Astrocyte of the spinal cord (primary cell): ENCODE results near the gene SLC27A1.

Experiments
- DNase-seq: peaks from one replicate; pipeline ENCODE4 v3.0.0; 2011; ENCODE audit warnings: low read depth, low spot score
- H3K4me3 ChIP-seq: 2 replicates; pipeline ENCODE4 v1.5.1; 2011; ENCODE audit warnings: low read depth, mild to moderate bottlenecking, low read length, moderate library complexity
- in situ Hi-C: cut with HindIII; loops from 2 replicates; pipeline ENCODE4 v1.10.0; 2017; ENCODE audit warnings: low sequenced_read_pairs
- TF ChIP-seq, protein P1 (sequence below): IDR thresholded peaks from 2 replicates; pipeline ENCODE4 v1.5.1; 2012; ENCODE audit warnings: low read depth, mild to moderate bottlenecking, low read length, inconsistent platforms

The SLC27A1 gene

DNA sequence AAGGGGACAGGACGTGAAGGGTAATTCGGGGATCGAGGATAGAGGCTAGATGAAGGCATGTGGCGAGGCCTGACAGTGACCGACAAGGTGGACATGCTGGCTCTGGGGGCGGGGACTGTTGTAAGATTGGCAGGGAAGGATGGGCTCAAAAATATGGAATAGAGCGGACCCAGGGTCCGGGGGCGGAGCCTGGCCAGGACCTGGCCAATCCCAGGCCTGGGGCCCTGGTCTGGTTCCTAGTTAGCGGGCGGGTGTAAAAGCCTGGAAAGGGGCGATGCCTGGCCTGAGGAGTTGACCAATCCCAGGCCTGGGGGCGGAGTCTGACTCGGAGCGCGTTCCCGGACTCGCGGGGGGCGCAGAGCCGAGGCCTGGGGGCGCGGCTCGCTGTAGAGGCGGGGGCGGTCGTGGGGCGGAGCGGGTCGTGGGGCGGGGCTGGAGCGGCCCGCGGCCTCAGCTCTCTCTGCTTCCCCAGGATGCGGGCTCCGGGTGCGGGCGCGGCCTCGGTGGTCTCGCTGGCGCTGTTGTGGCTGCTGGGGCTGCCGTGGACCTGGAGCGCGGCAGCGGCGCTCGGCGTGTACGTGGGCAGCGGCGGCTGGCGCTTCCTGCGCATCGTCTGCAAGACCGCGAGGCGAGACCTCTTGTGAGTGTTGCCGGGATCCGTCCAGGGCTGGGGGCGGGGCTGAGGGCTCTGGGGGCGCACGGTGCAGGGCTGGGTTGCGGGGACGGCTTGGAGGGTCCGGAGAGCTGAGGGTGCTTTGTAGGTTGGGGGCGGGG is at the start of gene SLC27A1:
SLC27A1 (plus strand) TSS at position 457 of the 774 bp plus-strand sequence; CDS start at position 474, 17 bp downstream.
- DNase-seq, result peak; percentile 100
- peak within 1 kb of the TSS; percentile 66 for H3K4me3 ChIP-seq
- TF ChIP-seq, protein P1, sequence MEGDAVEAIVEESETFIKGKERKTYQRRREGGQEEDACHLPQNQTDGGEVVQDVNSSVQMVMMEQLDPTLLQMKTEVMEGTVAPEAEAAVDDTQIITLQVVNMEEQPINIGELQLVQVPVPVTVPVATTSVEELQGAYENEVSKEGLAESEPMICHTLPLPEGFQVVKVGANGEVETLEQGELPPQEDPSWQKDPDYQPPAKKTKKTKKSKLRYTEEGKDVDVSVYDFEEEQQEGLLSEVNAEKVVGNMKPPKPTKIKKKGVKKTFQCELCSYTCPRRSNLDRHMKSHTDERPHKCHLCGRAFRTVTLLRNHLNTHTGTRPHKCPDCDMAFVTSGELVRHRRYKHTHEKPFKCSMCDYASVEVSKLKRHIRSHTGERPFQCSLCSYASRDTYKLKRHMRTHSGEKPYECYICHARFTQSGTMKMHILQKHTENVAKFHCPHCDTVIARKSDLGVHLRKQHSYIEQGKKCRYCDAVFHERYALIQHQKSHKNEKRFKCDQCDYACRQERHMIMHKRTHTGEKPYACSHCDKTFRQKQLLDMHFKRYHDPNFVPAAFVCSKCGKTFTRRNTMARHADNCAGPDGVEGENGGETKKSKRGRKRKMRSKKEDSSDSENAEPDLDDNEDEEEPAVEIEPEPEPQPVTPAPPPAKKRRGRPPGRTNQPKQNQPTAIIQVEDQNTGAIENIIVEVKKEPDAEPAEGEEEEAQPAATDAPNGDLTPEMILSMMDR, result no peak
- in situ Hi-C loops, result no loop called here

DNA sequence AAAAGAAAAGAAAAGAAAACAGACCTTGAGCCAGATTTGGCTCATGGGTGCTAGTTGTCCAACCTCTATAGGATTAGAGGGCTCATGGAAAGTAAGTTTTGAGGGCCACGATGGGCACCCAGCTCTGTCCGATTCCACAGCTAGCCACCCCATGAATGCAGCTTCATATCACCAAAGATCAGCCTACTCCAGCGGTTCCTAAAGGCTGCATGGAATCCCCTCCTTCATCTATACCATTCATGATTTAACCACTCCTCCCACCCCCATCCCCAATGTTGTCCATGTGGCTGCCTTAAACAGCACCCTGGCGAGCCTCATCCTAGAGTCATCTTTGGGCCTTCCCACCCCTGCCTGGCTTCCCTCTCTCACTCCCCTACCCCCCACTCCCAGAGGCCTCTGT is 48.4 kb upstream of the SLC27A1 start:
- DNase-seq, result no peak
- H3K4me3 ChIP-seq, result no peak overlapping the region
- TF ChIP-seq, protein P1, result no peak
- in situ Hi-C loops, result no loop called here

DNA sequence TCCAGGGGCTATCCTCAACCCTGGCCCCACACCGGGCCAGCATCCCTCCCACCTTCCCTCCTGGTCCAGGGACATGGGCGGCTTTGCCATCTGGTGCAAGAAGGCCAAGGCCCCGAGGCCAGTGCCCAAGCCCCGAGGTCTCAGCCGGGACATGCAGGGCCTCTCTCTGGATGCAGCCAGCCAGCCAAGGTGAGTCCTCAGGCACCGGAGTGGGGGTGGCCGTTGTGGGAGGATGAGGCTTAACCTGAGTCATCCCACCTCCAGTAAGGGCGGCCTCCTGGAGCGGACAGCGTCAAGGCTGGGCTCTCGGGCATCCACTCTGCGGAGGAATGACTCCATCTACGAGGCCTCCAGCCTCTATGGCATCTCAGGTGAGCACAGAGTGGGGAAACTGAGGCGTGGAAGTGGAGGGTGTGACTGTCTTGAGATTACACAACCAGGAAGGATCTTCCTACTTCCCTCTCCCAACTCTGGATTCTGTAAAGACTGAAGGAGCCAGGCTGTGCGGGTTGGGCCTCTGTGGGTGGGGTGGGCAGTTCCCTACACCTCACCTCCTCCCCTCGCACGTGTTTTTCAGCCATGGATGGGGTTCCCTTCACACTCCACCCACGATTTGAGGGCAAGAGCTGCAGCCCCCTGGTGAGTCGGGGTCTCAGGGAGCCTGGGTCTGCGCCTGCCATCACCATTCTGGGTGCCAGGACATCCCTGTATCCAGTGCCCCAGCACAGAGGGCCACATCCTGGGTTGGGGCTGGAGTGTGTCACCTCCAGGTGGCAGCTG is 46.7 kb upstream of the SLC27A1 start:
- TF ChIP-seq, protein P1, result no peak
- no peak overlapping the region for H3K4me3 ChIP-seq
- DNase-seq, result no peak
- in situ Hi-C loops, result no loop called here

DNA sequence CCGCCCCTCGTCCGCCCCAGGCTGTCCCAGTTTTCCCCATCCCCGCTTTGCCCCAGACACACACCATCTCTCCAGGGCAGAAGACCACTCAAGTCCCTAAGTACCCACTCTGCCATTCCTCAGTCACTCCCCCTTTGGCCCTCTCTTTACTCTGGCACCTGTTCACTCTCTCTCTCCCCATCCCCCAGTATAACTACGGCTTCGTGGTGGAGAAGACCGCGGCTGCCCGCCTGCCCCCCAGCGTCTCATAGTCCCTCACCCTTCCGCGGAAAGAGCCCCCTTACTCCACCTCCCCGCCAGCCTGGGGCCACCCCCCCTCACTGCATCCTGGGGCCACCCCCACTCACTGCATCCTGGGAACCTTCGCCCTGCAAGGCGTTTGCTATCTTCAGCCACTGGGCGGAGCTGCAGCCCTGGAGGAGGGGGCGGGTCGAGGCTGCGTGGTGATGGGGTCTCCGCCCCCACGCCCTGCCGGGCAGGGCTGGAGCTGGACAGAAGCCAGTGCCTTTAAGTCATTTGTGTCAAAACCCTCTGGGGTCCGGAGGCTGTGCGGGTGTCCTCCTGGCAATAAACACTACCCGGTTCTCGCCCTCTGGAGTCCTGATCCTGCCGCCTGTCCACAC is 45.5 kb upstream of the SLC27A1 start:
- DNase-seq, result peak; percentile 48
- in situ Hi-C loops, result no loop called here
- TF ChIP-seq, protein P1, result peak; percentile 66
- H3K4me3 ChIP-seq, result no peak overlapping the region

DNA sequence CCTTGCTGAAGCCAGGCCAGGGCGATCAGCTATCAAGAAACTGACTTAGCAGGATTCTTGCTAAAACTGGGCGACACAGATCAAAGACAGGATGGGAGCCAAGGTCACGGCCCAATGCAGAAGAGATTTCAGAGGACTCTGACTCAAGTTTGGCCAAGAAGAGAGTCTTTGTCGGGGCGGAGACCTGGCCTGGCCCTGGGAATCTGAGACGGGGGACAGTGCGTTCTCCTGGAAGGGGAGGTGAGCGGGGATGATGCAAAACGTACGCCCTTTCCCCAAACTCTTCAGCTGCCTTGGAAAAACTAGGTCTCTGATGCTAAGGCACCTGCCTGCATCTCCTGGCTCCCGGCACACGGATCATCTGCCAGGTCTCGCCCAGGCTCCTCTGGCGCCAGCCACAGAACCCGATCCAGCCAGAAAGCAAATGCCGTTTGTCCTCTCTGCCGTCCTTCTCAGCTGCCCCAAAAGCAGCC is 40.6 kb upstream of the SLC27A1 start:
- no peak for DNase-seq
- TF ChIP-seq, protein P1, result no peak

DNA sequence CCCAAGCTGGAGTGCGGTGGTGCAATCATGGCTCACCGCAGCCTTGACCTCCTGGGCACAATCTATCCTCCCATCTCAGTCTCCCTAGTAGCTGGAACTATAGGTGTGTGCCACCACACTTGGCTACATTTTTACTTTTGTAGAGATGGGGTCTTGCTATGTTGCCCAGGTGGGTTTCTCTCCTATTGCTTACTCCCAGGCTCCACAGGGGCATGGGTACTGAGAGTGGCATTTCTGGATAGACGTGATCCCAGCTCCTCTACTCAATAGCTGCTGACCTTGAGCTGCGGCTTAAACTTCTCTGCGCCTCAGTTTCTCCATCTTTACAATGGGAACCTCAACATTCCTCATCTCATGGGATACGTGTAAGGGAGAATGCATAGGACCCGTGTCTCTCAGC is 38.9 kb upstream of the SLC27A1 start:
- TF ChIP-seq, protein P1, result no peak
- in situ Hi-C loops, result no loop called here
- no peak overlapping the region for H3K4me3 ChIP-seq
- DNase-seq, result no peak

More for the DNA sequence above, 40.6 kb upstream of the SLC27A1 start:
- in situ Hi-C loops, result no loop called here
- H3K4me3 ChIP-seq, result no peak overlapping the region
